IMR-90 (cell line): ENCODE results near the gene NFASC. TPM values are rescaled to one million over a fixed set of nuclear protein-coding genes. Genes with fewer than 3 reads are reported as not detected.

Experiments
- ATAC-seq: fragments of 200-7000 bp; cut with Tn5 transposase; 2 replicates; pipeline ENCODE4 v1.9.1; 2020; ENCODE audit warnings: low read depth, mild to moderate bottlenecking, moderate library complexity
- BruUV-seq: library from RNA; stranded (reverse); fragments of 400-500 nt; replicated peaks from 2 replicates; lab custom pipeline; 2021; lab: Mats Ljungman, UMichigan
- CTCF ChIA-PET: fragments of 300-600 bp; formaldehyde crosslinking; extraction: SDS; loops from one replicate; lab custom pipeline; 2021; ENCODE audit warnings: antibody characterized with exemption; lab: Yijun Ruan, JAX
- POLR2A ChIA-PET: fragments of 300-600 bp; sonication (Branson Sonifier 250); formaldehyde crosslinking; loops from one replicate; lab custom pipeline; 2022; ENCODE audit warnings: antibody characterized with exemption; ENCODE audit not compliant: unreplicated experiment; lab: Charles Lee
- DNase-seq: peaks from one replicate; pipeline ENCODE4 v3.0.0; 2013
- H2AFZ ChIP-seq: replicated peaks from 2 replicates; pipeline ENCODE3; 2013; ENCODE audit warnings: low read length, mild to moderate bottlenecking; ENCODE audit not compliant: poor library complexity
- H2AK5ac ChIP-seq: 2 replicates; pipeline ENCODE4 v1.6.1; 2013; ENCODE audit warnings: low read depth, low read length, inconsistent platforms
- H2AK9ac ChIP-seq: replicated peaks from 2 replicates; pipeline ENCODE3; 2013; ENCODE audit warnings: mild to moderate bottlenecking, low read depth, low read length, moderate library complexity; ENCODE audit not compliant: poor library complexity
- H2BK120ac ChIP-seq: 2 replicates; pipeline ENCODE4 v1.6.1; 2013; ENCODE audit warnings: low read depth, low read length, inconsistent platforms
- H2BK15ac ChIP-seq: 3 replicates; pipeline ENCODE4 v1.6.1; 2013; ENCODE audit warnings: low read depth, low read length, inconsistent platforms
- H2BK20ac ChIP-seq: 2 replicates; pipeline ENCODE4 v1.6.1; 2013; ENCODE audit warnings: low read depth, mild to moderate bottlenecking, inconsistent platforms, low read length, moderate library complexity
- H2BK5ac ChIP-seq: 2 replicates; pipeline ENCODE4 v1.6.1; 2013; ENCODE audit warnings: mild to moderate bottlenecking, low read depth, low read length, inconsistent platforms; ENCODE audit not compliant: poor library complexity, severe bottlenecking
- H3K14ac ChIP-seq: replicated peaks from 2 replicates; pipeline ENCODE4 v1.6.1; 2013; ENCODE audit warnings: low read depth, low read length, inconsistent platforms
- H3K18ac ChIP-seq: 2 replicates; pipeline ENCODE4 v1.6.1; 2013; ENCODE audit warnings: low read depth, low read length, control low read depth
- H3K23ac ChIP-seq: 2 replicates; pipeline ENCODE4 v1.6.1; 2013; ENCODE audit warnings: low read depth, low read length, inconsistent platforms
- H3K27ac ChIP-seq: 2 replicates; pipeline ENCODE4 v1.5.1; 2013; ENCODE audit warnings: mild to moderate bottlenecking, control low read depth, low read length; ENCODE audit not compliant: insufficient read depth
- H3K27me3 ChIP-seq: 2 replicates; pipeline ENCODE4 v1.6.1; 2013; ENCODE audit warnings: low read length; ENCODE audit not compliant: control insufficient read depth, insufficient read depth
- H3K36me3 ChIP-seq: 2 replicates; pipeline ENCODE4 v1.6.1; 2013; ENCODE audit warnings: low read length, mixed read lengths; ENCODE audit not compliant: control insufficient read depth, insufficient read depth
- H3K4ac ChIP-seq: 2 replicates; pipeline ENCODE4 v1.6.1; 2013; ENCODE audit warnings: low read depth, low read length, inconsistent platforms
- H3K4me1 ChIP-seq: 2 replicates; pipeline ENCODE4 v1.6.1; 2013; ENCODE audit warnings: low read length, mixed read lengths; ENCODE audit not compliant: control insufficient read depth, insufficient read depth
- H3K4me2 ChIP-seq: 2 replicates; pipeline ENCODE4 v1.6.1; 2013; ENCODE audit warnings: low read depth, mild to moderate bottlenecking, control low read depth, low read length, moderate library complexity
- H3K4me3 ChIP-seq: 2 replicates; pipeline ENCODE4 v1.5.1; 2013; ENCODE audit warnings: low read depth, mild to moderate bottlenecking, control low read depth, low read length, moderate library complexity; ENCODE audit not compliant: insufficient read depth
- H3K56ac ChIP-seq: 2 replicates; pipeline ENCODE4 v1.6.1; 2013; ENCODE audit warnings: low read length, inconsistent platforms; ENCODE audit not compliant: insufficient read depth; ENCODE audit errors: extremely low read depth
- H3K79me1 ChIP-seq, 2 experiments: 2 replicates each; pipeline ENCODE4 v1.6.1; 2013; ENCODE audit warnings: low read length in 2 of 2, inconsistent platforms in 1 of 2, low read depth in 1 of 2
- H3K9ac ChIP-seq: 2 replicates; pipeline ENCODE4 v1.6.1; 2013; ENCODE audit warnings: low read depth, low read length, control low read depth
- H3K9me1 ChIP-seq: 2 replicates; pipeline ENCODE4 v1.6.1; 2013; ENCODE audit warnings: low read length, inconsistent platforms; ENCODE audit not compliant: insufficient read depth
- H3K9me3 ChIP-seq: 2 replicates; pipeline ENCODE4 v1.6.1; 2013; ENCODE audit warnings: low read length; ENCODE audit not compliant: control insufficient read depth, insufficient read depth
- H4K20me1 ChIP-seq: 2 replicates; pipeline ENCODE4 v1.6.1; 2013; ENCODE audit warnings: low read length, inconsistent platforms; ENCODE audit not compliant: insufficient read depth
- H4K5ac ChIP-seq: 2 replicates; pipeline ENCODE4 v1.6.1; 2013; ENCODE audit warnings: mild to moderate bottlenecking, low read depth, low read length, control low read depth
- H4K8ac ChIP-seq, 2 experiments: 2 replicates each; pipeline ENCODE4 v1.6.1; 2013; ENCODE audit warnings: low read depth in 2 of 2, low read length in 2 of 2, control low read depth in 1 of 2, inconsistent platforms in 1 of 2
- H4K91ac ChIP-seq: 2 replicates; pipeline ENCODE4 v1.6.1; 2013; ENCODE audit warnings: low read depth, low read length, inconsistent platforms; ENCODE audit not compliant: insufficient read depth
- BHLHE40 ChIP-seq: fragments of 150-350 bp; IDR thresholded peaks from 2 replicates; pipeline ENCODE4 v1.6.1; 2016; ENCODE audit warnings: mild to moderate bottlenecking, low read depth, low read length
- CEBPB ChIP-seq: IDR thresholded peaks from 2 replicates; pipeline ENCODE4 v1.6.1; 2012; ENCODE audit warnings: low read depth, low read length, improper control_type of control experiment
- CHD1 ChIP-seq: IDR thresholded peaks from 2 replicates; pipeline ENCODE4 v1.6.1; 2012; ENCODE audit warnings: low read depth, low read length, improper control_type of control experiment
- CTCF ChIP-seq: conservative IDR thresholded peaks from 2 replicates; pipeline ENCODE4 v1.5.1; 2012; ENCODE audit warnings: mild to moderate bottlenecking, low read depth, low read length, improper control_type of control experiment
- ELK1 ChIP-seq: fragments of 150-350 bp; IDR thresholded peaks from 2 replicates; pipeline ENCODE4 v1.6.1; 2016; ENCODE audit warnings: low read depth, mild to moderate bottlenecking, low read length, moderate library complexity, borderline replicate concordance
- FOS ChIP-seq: fragments of 150-350 bp; IDR thresholded peaks from 2 replicates; pipeline ENCODE4 v1.6.1; 2016; ENCODE audit warnings: low read depth, low read length
- MAFK ChIP-seq: IDR thresholded peaks from 2 replicates; pipeline ENCODE4 v1.6.1; 2012; ENCODE audit warnings: low read depth, low read length, improper control_type of control experiment
- MAZ ChIP-seq: IDR thresholded peaks from 2 replicates; pipeline ENCODE4 v1.6.1; 2012; ENCODE audit warnings: low read depth, mild to moderate bottlenecking, low read length, improper control_type of control experiment, moderate library complexity, borderline replicate concordance
- MXI1 ChIP-seq: IDR thresholded peaks from 2 replicates; pipeline ENCODE4 v1.6.1; 2012; ENCODE audit warnings: low read depth, mild to moderate bottlenecking, low read length, moderate library complexity, borderline replicate concordance
- NFE2L2 ChIP-seq: fragments of 150-350 bp; IDR thresholded peaks from 2 replicates; pipeline ENCODE4 v1.6.1; 2016; ENCODE audit warnings: low read depth, mild to moderate bottlenecking, low read length
- POLR2A ChIP-seq: IDR thresholded peaks from 2 replicates; pipeline ENCODE4 v1.6.1; 2012; ENCODE audit warnings: mild to moderate bottlenecking, low read depth, low read length
- RAD21 ChIP-seq: IDR thresholded peaks from 2 replicates; pipeline ENCODE4 v1.6.1; 2012; ENCODE audit warnings: low read length, improper control_type of control experiment
- RCOR1 ChIP-seq: IDR thresholded peaks from 2 replicates; pipeline ENCODE4 v1.6.1; 2012; ENCODE audit warnings: mild to moderate bottlenecking, low read length, improper control_type of control experiment; ENCODE audit not compliant: insufficient replicate concordance
- RFX5 ChIP-seq: IDR thresholded peaks from 2 replicates; pipeline ENCODE4 v1.8.0; 2012; ENCODE audit warnings: low read depth, mild to moderate bottlenecking, low read length, moderate library complexity
- SMC3 ChIP-seq: fragments of 150-350 bp; IDR thresholded peaks from 2 replicates; pipeline ENCODE4 v1.6.1; 2016; ENCODE audit warnings: low read depth, mild to moderate bottlenecking, antibody characterized with exemption, low read length, moderate library complexity
- USF2 ChIP-seq: fragments of 150-350 bp; IDR thresholded peaks from 2 replicates; pipeline ENCODE4 v1.6.1; 2017; ENCODE audit warnings: mild to moderate bottlenecking, antibody characterized with exemption, low read length, low read depth
- WGBS, 2 experiments: methylation state at CpG; one replicate each; pipeline versions ENCODE4 v1.1.5 to v1.1.7; 2013; ENCODE audit warnings: missing lambda C conversion rate in 2 of 2; ENCODE audit not compliant: insufficient read length in 1 of 2; ENCODE audit errors: extremely low coverage in 2 of 2; 5-methylcytosine and 5-hydroxymethylcytosine counted together
- dilution Hi-C: fragments of 300-500 bp; cut with HindIII; formaldehyde crosslinking; loops from one replicate; pipeline ENCODE4 v1.14.3; 2018; ENCODE audit warnings: low sequenced_read_pairs; ENCODE audit not compliant: unreplicated experiment
- in situ Hi-C: fragments of 300-500 bp; cut with MboI; formaldehyde crosslinking; loops from 3 replicates; pipeline ENCODE4 v1.14.3; 2019; ENCODE audit warnings: low sequenced_read_pairs, inconsistent platforms, mixed read lengths
- intact Hi-C: fragments of 100-400 bp; cut with micrococcal nuclease; formaldehyde crosslinking; loops from 2 replicates; pipeline ENCODE4 v1.10.0; 2022
- polyA plus RNA-seq, 3 experiments: library from polyadenylated mRNA; depleted of rRNA; stranded (reverse); fragments of >200 nt; gene quantifications; 2 replicates each; pipeline ENCODE4 v1.2.3, GENCODE V29; 2012; ENCODE audit warnings: low replicate concordance in 1 of 3
- total RNA-seq: library from RNA; depleted of rRNA; stranded (reverse); fragments of >200 nt; gene quantifications from 2 replicates; pipeline ENCODE4 v1.2.3, GENCODE V29; 2012

NFASC gene
- total and polyA plus RNA-seq, 2 of the 4 experiments (the other 2 are of a cell fraction) = 0.18 to 0.79 TPM

- Histone ChIP-seq H3K56ac (no peak overlapping the region), H3K18ac (no peak overlapping the region), H3K9me3 (no peaks in the 10 kb centered on the region), H2AK5ac (no peak overlapping the region), H3K79me1 (no peaks in the 10 kb centered on the region), H4K20me1 (no peaks in the 10 kb centered on the region), H2BK120ac (no peak overlapping the region), H2AK9ac (no peak overlapping the region), H3K9ac (no peak overlapping the region), H3K27me3 (peaks cover 2% of the 10 kb centered on the region), H3K27ac (no peak overlapping the region), H3K14ac (no peak overlapping the region), H4K5ac (no peak overlapping the region), H3K4me1 (no peaks in the 10 kb centered on the region; the same call in 1 of the 2 replicates), H2AFZ (no peak overlapping the region), H3K36me3 (no peaks in the 10 kb centered on the region), H3K23ac (no peak overlapping the region), H2BK5ac (no peak overlapping the region), H3K4ac (no peak overlapping the region), H3K9me1 (no peaks in the 10 kb centered on the region; the same call in 1 of the 2 replicates), H3K4me3 (no peak overlapping the region), H2BK20ac (no peak overlapping the region), H4K8ac (no peak overlapping the region), H4K91ac (no peak overlapping the region), H2BK15ac (no peak overlapping the region), H3K4me2 (no peak overlapping the region)
- ATAC-seq (no peak), DNase-seq (no peak)
- intact Hi-C loops = no loop called here
- BruUV-seq = no TSS peak
- TF ChIP-seq NFE2L2 (no peak), RFX5 (no peak), POLR2A (no peak), MAFK (no peak), RCOR1 (no peak), BHLHE40 (no peak), CHD1 (no peak), SMC3 (no peak), ELK1 (no peak), RAD21 (no peak), FOS (no peak), MXI1 (no peak), CEBPB (no peak), MAZ (no peak), CTCF (no peak), USF2 (no peak)
- 100% methylated on average over 1 of the region's 9 CpGs; no CpG with 5 or more reads in 1 of the 2 experiments for WGBS, 2 experiments
- in situ Hi-C loops = no loop called here
- CTCF ChIA-PET = interaction anchor here (0.7 kb wide), 1 partner anchor 10 kb away, joined by 3 read pairs; no protein-coding TSS in a partner anchor
- dilution Hi-C loops = no loop called here
- POLR2A ChIA-PET = no interaction called here
Observed at GRCh38 chr1:205072286-205072685, 201.6 kb downstream of the NFASC start.
